K562 (cell line): ENCODE results near the gene LCNL1. TPM values are rescaled to one million over a fixed set of nuclear protein-coding genes. Genes with fewer than 3 reads are reported as not detected.

Experiments used
- ATAC-seq: fragments of 200-7000 bp; cut with Tn5 transposase; 3 replicates; pipeline ENCODE4 v1.9.1; 2020; ENCODE audit warnings: moderate library complexity
- BruUV-seq: library from RNA; stranded (reverse); fragments of 400-500 nt; replicated peaks from 2 replicates; lab custom pipeline; 2021; lab: Mats Ljungman, UMichigan
- CTCF ChIA-PET: fragments of 300-600 bp; formaldehyde crosslinking; extraction: SDS; loops from one replicate; lab custom pipeline; 2021; ENCODE audit warnings: low intra/inter-chr PET ratio; lab: Yijun Ruan, JAX
- POLR2A ChIA-PET: fragments of 300-600, 350-650 bp; sonication (Branson Sonifier 250); formaldehyde crosslinking; extraction: SDS; loops from one replicate; lab custom pipeline; 2021; ENCODE audit warnings: antibody characterized with exemption, inconsistent platforms; lab: Yijun Ruan, JAX
- DNase-seq, 4 experiments: peaks; one replicate each; pipeline versions ENCODE4 v3.0.0 to v3.0.0-alpha.2; 2011 to 2018; ENCODE audit warnings: low spot score in 3 of 4, mixed read lengths in 3 of 4; ENCODE audit errors: extremely low read depth in 1 of 4
- FAIRE-seq: peaks from 2 replicates; lab custom pipeline; 2011; peaks lifted over from hg19 to GRCh38; lab: Jason Lieb, UNC
- H2AFZ ChIP-seq: 2 replicates; pipeline ENCODE4 v1.6.0; 2011; ENCODE audit warnings: low read depth, low read length, control low read depth, inconsistent platforms
- H3K27ac ChIP-seq: fragments of 200-600 bp; 3 replicates; pipeline ENCODE4 v1.8.0; 2011; ENCODE audit warnings: low read depth, mild to moderate bottlenecking, control low read depth, inconsistent platforms, low read length, moderate library complexity, mixed read lengths; ENCODE audit errors: extremely low read depth
- H3K27me3 ChIP-seq, 2 experiments: fragments of 300-600 bp in 1 of 2; 2 replicates in 1 of 2; 3 replicates in 1 of 2; pipeline versions ENCODE4 v1.6.0 to v1.8.0; 2011; ENCODE audit warnings: inconsistent platforms in 2 of 2, low read length in 2 of 2, mild to moderate bottlenecking in 1 of 2, mixed read lengths in 1 of 2, moderate library complexity in 1 of 2; ENCODE audit not compliant: control insufficient read depth in 2 of 2, insufficient read depth in 2 of 2
- H3K36me3 ChIP-seq: fragments of 300-600 bp; 3 replicates; pipeline ENCODE4 v1.8.0; 2011; ENCODE audit warnings: mild to moderate bottlenecking, low read length, inconsistent platforms; ENCODE audit not compliant: control insufficient read depth, insufficient read depth
- H3K4me1 ChIP-seq, 2 experiments: fragments of 200-600 bp in 1 of 2; replicated peaks in 1 of 2; 2 replicates in 1 of 2; 3 replicates in 1 of 2; pipeline versions ENCODE4 v1.5.1 to v1.8.0; 2011; ENCODE audit warnings: inconsistent platforms in 2 of 2, low read length in 2 of 2, mild to moderate bottlenecking in 1 of 2, mixed read lengths in 1 of 2, moderate library complexity in 1 of 2; ENCODE audit not compliant: control insufficient read depth in 2 of 2, insufficient read depth in 2 of 2
- H3K4me2 ChIP-seq: 2 replicates; pipeline ENCODE4 v1.6.1; 2011; ENCODE audit warnings: low read length, control low read depth, inconsistent platforms, mixed read lengths; ENCODE audit not compliant: insufficient read depth
- H3K4me3 ChIP-seq: fragments of 200-600 bp; sonication (generic), shearing (Covaris generic); 2 replicates; pipeline ENCODE4 v1.5.1; 2016; ENCODE audit warnings: control low read depth, inconsistent platforms
- H3K79me2 ChIP-seq: fragments of 200-600 bp; 3 replicates; pipeline ENCODE4 v1.8.0; 2011; ENCODE audit warnings: low read length, inconsistent platforms; ENCODE audit not compliant: control insufficient read depth, insufficient read depth
- H3K9ac ChIP-seq, 2 experiments: 2 replicates each; pipeline versions ENCODE4 v1.6.0 to v1.6.1; 2011; ENCODE audit warnings: low read depth in 2 of 2, low read length in 2 of 2, control low read depth in 1 of 2, inconsistent platforms in 1 of 2, mild to moderate bottlenecking in 1 of 2, mixed read lengths in 1 of 2; ENCODE audit not compliant: insufficient read depth in 1 of 2
- H3K9me1 ChIP-seq: one replicate; pipeline ENCODE4 v1.6.0; 2011; ENCODE audit warnings: inconsistent platforms, mild to moderate bottlenecking, low read length, moderate library complexity; ENCODE audit not compliant: control insufficient read depth, insufficient read depth
- H3K9me3 ChIP-seq: replicated peaks from 2 replicates; pipeline ENCODE4 v1.5.1; 2011; ENCODE audit warnings: low read depth, low read length, inconsistent platforms; ENCODE audit not compliant: control insufficient read depth, insufficient read depth
- H4K20me1 ChIP-seq: replicated peaks from 2 replicates; pipeline ENCODE4 v1.6.1; 2011; ENCODE audit warnings: low read length, inconsistent platforms, mixed read lengths; ENCODE audit not compliant: control insufficient read depth, insufficient read depth
- BRCA1 ChIP-seq, 2 experiments: fragments of 450-650 bp in 1 of 2; sonication (generic) in 1 of 2; formaldehyde crosslinking in 1 of 2; IDR thresholded peaks; 2 replicates each; pipeline versions ENCODE4 v1.5.0 to v1.6.1; 2017 to 2020; ENCODE audit warnings: mild to moderate bottlenecking in 1 of 2, missing genetic modification reagents in 1 of 2
- HNRNPLL ChIP-seq: fragments of 200-400 bp; formaldehyde crosslinking; IDR thresholded peaks from 2 replicates; pipeline ENCODE4 v1.6.1; 2017; ENCODE audit warnings: low read length, low read depth, mild to moderate bottlenecking; ENCODE audit not compliant: poor library complexity, severe bottlenecking
- POLR2A ChIP-seq: fragments of 450-650 bp; conservative IDR thresholded peaks from 2 replicates; pipeline ENCODE4 v1.6.1; 2016
- POLR2G ChIP-seq: fragments of 200-400 bp; formaldehyde crosslinking; IDR thresholded peaks from 2 replicates; pipeline ENCODE4 v1.6.1; 2017; ENCODE audit warnings: low read depth, mild to moderate bottlenecking, antibody characterized with exemption, low read length, moderate library complexity
- PRPF4 ChIP-seq: fragments of 200-400 bp; formaldehyde crosslinking; IDR thresholded peaks from one replicate; pipeline ENCODE4 v1.6.1; 2017; ENCODE audit warnings: low read length, low read depth, mild to moderate bottlenecking; ENCODE audit not compliant: insufficient read depth, poor library complexity, severe bottlenecking
- WGBS: fragments of 100-300 bp; shearing (Covaris generic); methylation state at CpG from one replicate; pipeline ENCODE4 v1.1.6; 2016; ENCODE audit warnings: low coverage, mixed read lengths; ENCODE audit not compliant: insufficient coverage; ENCODE audit errors: missing lambda C conversion rate; 5-methylcytosine and 5-hydroxymethylcytosine counted together
- in situ Hi-C: fragments of 300-500 bp; cut with MboI; formaldehyde crosslinking; loops from 4 replicates; pipeline ENCODE4 v1.15.0; 2018; ENCODE audit warnings: inconsistent platforms, mixed read lengths
- intact Hi-C: fragments of 100-400 bp; cut with micrococcal nuclease; formaldehyde crosslinking; loops from 2 replicates; pipeline ENCODE4 v1.14.2; 2022
- polyA plus RNA-seq, 8 experiments: library from polyadenylated mRNA; depleted of rRNA in 4 of 8; stranded (reverse) in 5 of 8; unstranded in 3 of 8; fragments of >200 nt; fragmentation: Nextera tagmentation in 2 of 8; fragmentation: Illumina TruSeq in 1 of 8; extraction: Ambion mirVana in 2 of 8; extraction: Trizol in 1 of 8; gene quantifications; 2 replicates each; pipeline versions ENCODE4 v1.2.1 to v1.2.3, GENCODE V29; 2011 to 2014; ENCODE audit warnings: inconsistent platforms in 1 of 8, missing spikeins in 1 of 8
- total RNA-seq, 7 experiments: library from RNA; depleted of rRNA in 6 of 7; stranded (reverse); fragments of >200 nt in 6 of 7; fragmentation: Illumina TruSeq in 2 of 7; extraction: Trizol in 2 of 7; gene quantifications; 2 replicates each; pipeline versions ENCODE4 v1.2.1 to v1.2.3, GENCODE V29; 2011 to 2021; ENCODE audit warnings: low replicate concordance in 1 of 7
- TF ChIP-seq, protein P1 (sequence below), 2 experiments: IDR thresholded peaks; 2 replicates each; pipeline ENCODE4 v1.6.1; 2011; ENCODE audit warnings: borderline replicate concordance in 1 of 2, control low read depth in 1 of 2, low read depth in 1 of 2, low read length in 1 of 2, mild to moderate bottlenecking in 1 of 2, mixed read lengths in 1 of 2, moderate library complexity in 1 of 2; ENCODE audit not compliant: insufficient read depth in 1 of 2, insufficient read length in 1 of 2, poor library complexity in 1 of 2, severe bottlenecking in 1 of 2; ENCODE audit errors: extremely low read depth in 1 of 2
- TF ChIP-seq, protein P2 (sequence below), 2 experiments: fragments of 450-650 bp; IDR thresholded peaks; 2 replicates each; pipeline ENCODE4 v1.6.1; 2016

LCNL1 gene
- total and polyA plus RNA-seq, 9 of the 15 experiments (the other 6 are each of a cell fraction or from before 2014, with no cell fraction given): 0.04 to 0.16 (median 0.04) TPM; not detected in 4

DNA sequence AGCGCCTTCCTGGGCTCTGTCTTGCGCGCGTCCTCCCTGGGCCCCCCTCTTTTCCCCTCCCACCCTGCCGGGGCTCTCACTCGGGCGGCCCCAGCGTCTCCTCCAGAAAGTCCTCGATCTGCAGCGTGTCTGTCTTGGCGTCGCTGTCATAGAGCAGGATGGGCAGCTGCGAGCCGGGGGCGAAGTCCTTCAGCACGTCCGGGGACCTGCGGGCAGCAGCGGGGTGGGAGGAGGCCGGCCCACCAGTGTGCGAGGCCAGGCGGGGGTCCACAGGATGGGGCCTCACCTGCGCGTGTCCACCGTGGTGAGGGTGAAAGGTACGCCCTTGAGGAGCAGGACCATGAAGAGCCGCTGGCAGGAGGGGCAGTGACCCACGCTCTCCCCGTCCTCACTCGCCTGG is 12.6 kb downstream of the LCNL1 start:
- CTCF ChIA-PET: no interaction called here
- no peak for ATAC-seq
- Histone ChIP-seq H3K79me2 (peaks cover 18% of the 10 kb centered on the region), H3K4me1 (peaks cover 32 to 75% of the 10 kb centered on the region in 2 experiments), H4K20me1 (no peaks in the 10 kb centered on the region), H3K9me3 (peaks cover 6% of the 10 kb centered on the region), H3K9ac (peak overlapping the region in 1 of 2 experiments; percentile 88; a peak in 1 of 4 replicates), H3K9me1 (no peaks in the 10 kb centered on the region), H3K4me3 (no peak overlapping the region), H2AFZ (no peak overlapping the region), H3K4me2 (no peak overlapping the region), H3K36me3 (peaks cover 22% of the 10 kb centered on the region; the same call in 1 of the 3 replicates), H3K27me3 (no peaks in the 10 kb centered on the region), H3K27ac (no peak overlapping the region)
- 90% methylated on average over 10 of the region's 30 CpGs for WGBS
- FAIRE-seq: no peak
- BruUV-seq: no TSS peak
- intact Hi-C loops (no loop called here), in situ Hi-C loops (no loop called here)
- POLR2A ChIA-PET: interaction anchor here (0.6 to 1.3 kb wide), 3 partner anchors 9 to 149 kb away, joined by 3 to 8 read pairs (median 4); no protein-coding TSS in a partner anchor
- TF ChIP-seq POLR2G (peak; percentile 61; the same call in 1 of the 2 replicates), BRCA1 (IDR thresholded peaks at IDR 0.05) (no peak), BRCA1 (CRISPR knock-in tag; IDR thresholded peaks at IDR 0.05) (no peak), PRPF4 (peak; percentile 53), POLR2A (peak; percentile 20; the same call in 1 of the 2 replicates), HNRNPLL (no peak)
- TF ChIP-seq, protein P1, sequence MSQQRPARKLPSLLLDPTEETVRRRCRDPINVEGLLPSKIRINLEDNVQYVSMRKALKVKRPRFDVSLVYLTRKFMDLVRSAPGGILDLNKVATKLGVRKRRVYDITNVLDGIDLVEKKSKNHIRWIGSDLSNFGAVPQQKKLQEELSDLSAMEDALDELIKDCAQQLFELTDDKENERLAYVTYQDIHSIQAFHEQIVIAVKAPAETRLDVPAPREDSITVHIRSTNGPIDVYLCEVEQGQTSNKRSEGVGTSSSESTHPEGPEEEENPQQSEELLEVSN (IDR thresholded peaks at IDR 0.05; ENCODE audit: borderline replicate concordance in 1 of 2, extremely low read depth in 1 of 2, insufficient read depth in 1 of 2, insufficient read length in 1 of 2, low read depth in 1 of 2, low read length in 1 of 2, poor library complexity in 1 of 2, severe bottlenecking in 1 of 2): no peak
- TF ChIP-seq, protein P2, sequence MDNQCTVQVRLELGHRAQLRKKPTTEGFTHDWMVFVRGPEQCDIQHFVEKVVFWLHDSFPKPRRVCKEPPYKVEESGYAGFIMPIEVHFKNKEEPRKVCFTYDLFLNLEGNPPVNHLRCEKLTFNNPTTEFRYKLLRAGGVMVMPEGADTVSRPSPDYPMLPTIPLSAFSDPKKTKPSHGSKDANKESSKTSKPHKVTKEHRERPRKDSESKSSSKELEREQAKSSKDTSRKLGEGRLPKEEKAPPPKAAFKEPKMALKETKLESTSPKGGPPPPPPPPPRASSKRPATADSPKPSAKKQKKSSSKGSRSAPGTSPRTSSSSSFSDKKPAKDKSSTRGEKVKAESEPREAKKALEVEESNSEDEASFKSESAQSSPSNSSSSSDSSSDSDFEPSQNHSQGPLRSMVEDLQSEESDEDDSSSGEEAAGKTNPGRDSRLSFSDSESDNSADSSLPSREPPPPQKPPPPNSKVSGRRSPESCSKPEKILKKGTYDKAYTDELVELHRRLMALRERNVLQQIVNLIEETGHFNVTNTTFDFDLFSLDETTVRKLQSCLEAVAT (IDR thresholded peaks at IDR 0.05): 0 out of 4 replicates have a peak, but pooled peaks of 1 of the 2 experiments have one; percentile 22
- no peak for DNase-seq
